Cerebellar cortex (tissue), 1 donor: ENCODE data around the gene ROGDI.
"Not testable (repeated sequence)": the region's sequence is repeated elsewhere in the genome, so short reads cannot be mapped to it uniquely, and the experiment has no call there.

Experiments
- DNase-seq: peaks from one replicate; pipeline ENCODE4 v3.0.0-alpha.2; 2015; ENCODE audit warnings: low spot score

ROGDI gene

GRCh38 chr16:4790261-4790660 is 12.2 kb downstream of the ROGDI start:
- DNase-seq: no peak

- no peak for DNase-seq
Measured at GRCh38 chr16:4788910-4789309, 13.5 kb downstream of the ROGDI start.

GRCh38 chr16:4788489-4788889 is 13.9 kb downstream of the ROGDI start:
- no peak for DNase-seq

- DNase-seq: no peak
Measured at GRCh38 chr16:4787627-4788482, 14.6 kb downstream of the ROGDI start, which contains the start of gene SEPTIN12. TSS of gene SEPTIN12 (minus strand) at chr16:4788345. CDS start at chr16:4787645, 700 bp downstream.

DNA sequence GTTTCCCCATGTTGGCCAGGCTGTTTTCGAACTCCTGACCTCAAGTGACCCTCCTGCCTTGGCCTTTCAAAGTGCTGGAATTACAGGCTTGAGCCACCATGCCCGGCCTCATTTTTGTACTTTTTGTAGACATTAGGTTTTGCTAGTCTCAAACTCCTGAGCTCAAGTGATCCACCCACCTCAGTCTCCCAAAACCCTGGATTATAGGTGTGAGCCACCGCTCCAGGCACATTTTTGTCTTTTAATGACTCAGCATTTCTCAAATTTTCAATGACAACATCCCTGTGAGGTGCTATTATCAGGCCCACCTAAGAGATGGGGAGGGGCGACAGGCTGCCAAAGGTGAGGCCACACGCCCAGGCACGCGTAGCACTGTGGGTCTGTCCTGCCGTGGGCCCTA is 15.4 kb downstream of the ROGDI start:
- DNase-seq: no peak

DNA sequence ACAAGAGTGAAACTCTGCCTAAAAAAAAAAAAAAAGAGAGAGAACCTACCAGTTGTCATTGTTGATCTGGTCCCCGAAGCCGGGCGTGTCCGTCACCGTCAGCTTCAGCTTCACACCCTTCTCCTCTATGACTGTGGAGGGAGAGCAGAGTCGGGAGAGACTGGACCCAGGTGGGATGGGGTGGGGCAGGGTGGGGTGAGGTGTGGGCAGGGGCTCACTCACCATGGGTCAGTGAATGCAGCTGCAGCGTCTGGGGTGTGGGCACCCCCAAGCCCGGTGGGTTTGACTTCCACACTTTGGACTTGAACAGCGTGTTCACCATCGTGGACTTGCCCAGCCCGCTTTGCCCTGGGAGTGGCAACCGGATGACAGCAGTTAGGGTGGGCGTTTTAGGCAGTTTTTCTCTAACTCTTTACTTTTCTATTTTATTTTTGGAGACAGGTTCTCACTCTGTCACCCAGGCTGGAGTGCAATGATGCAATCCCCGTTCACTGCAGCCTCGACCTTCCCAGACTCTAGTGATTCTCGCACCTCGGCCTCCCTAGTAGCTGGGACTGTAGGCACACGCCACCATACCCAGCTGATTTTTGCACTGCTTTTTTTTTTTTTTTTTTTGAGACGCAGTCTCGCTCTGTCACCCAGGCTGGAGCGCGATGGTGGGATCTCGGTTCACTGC is 16.5 kb downstream of the ROGDI start:
- DNase-seq: no peak

DNA sequence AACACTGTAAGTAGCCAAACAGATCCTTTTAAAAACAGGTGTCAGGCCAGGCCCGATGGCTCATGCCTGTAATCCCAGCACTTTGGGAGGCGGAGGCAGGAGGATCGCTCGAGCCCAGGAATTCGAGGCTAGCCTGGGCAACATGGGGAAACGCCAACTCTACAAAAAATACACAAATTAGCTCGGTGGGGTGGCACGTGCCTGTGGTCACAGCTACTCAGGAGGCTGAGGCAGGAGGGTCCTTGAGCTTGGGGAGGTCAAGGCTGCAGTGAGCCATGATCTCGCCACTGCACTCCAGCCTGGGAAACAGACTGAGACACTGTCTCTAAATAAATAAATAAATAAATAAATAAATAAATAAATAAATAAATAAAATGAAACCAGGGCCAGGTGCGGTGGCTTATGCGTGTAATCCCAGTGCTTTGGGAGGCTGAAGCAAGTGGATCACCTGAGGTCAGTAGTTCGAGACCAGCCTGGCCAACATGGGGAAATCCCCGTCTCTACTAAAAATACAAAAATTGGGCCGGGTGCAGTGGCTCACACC is 17.9 kb downstream of the ROGDI start:
- DNase-seq: not testable (repeated sequence)

GRCh38 chr16:4783951-4784336 is 18.5 kb downstream of the ROGDI start:
- DNase-seq: no peak

DNA sequence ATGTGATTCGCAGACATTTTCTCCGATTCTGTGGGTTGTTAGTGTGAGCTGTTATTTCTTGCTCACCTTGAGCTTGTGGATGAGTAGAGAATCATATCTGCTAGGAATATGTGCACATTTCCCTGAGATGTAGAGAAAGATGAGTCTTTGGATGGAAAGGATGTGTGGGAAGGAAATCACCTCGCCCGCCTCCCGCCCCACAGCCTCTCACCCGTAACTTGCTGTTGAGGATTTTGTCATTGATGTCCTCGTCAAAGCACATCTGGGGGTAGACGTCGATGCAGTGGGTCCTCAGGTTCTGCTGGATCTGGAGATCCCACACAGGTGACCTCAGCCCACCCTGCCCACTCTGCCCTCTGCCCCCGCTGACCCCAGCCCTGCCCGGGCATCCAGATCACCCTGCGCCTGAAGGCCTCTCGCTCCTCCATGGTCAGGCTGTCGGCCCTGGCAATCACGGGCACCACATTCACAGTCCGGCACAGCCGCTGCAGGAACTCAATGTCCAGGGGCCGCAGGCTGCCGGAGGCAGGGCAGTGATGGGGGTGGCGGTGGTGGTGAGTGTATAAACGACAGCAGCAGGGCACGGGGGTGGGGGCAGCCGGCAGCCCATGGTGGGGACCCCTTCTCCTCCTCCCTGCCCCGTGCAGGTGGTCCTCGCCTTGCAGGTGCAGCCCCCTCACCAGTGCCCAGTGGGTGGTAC is 19.0 kb downstream of the ROGDI start:
- no peak for DNase-seq

DNA sequence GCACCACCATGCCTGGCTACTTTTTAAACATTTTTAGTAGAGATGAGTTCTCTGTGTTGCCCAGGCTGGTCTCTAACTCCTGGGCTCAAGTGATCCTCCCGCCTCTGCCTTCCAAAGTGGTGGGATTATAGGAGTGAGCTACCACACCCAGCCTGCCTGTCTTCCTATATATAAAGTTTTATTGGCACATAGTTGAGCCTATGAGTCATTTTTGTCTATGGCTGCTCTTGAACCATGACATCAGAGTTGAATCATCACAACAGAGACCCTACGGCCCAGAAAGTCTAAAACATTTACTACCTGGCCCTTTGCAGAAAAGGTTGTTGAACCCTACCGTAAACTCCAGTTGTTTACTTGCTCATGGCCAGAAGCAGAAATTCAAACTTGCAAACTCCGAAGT is 22.2 kb downstream of the ROGDI start:
- DNase-seq: no peak

- no peak for DNase-seq
Measured at GRCh38 chr16:4778050-4778392, 24.4 kb downstream of the ROGDI start.

DNA sequence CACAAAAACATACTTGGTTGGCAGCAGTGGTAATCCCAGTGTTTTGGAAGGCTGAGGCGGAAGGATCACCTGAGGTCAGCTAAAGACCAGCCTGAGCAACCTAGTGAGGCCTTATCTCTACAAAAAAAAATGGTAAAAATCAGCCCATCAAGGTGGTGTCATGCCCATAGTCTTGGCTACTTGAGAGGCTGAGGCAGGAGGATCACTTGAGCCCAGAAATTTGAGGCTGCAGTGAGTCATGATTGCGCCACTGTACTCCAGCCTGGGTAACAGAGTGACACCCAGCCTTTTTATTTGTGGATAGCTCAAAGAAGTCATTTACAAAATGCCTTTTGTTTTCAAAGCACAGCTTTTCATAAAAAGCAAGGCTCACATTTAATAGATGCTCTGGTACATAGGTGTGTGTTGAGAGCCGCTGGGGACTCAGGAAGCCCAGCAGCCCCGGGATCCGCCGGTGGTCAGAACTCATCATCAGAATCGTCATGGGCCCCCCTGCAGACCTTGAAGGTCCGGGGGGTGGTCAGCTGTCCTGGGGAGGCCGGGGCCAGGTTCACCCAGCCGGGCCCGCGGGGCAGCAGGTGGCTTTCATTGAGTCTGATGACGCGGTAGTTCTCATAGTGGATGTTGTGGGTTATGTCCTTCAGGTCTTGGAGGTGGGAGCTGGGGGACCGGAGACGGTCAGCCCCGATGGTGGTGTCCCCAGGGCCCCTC is 24.9 kb downstream of the ROGDI start:
- DNase-seq: no peak

DNA sequence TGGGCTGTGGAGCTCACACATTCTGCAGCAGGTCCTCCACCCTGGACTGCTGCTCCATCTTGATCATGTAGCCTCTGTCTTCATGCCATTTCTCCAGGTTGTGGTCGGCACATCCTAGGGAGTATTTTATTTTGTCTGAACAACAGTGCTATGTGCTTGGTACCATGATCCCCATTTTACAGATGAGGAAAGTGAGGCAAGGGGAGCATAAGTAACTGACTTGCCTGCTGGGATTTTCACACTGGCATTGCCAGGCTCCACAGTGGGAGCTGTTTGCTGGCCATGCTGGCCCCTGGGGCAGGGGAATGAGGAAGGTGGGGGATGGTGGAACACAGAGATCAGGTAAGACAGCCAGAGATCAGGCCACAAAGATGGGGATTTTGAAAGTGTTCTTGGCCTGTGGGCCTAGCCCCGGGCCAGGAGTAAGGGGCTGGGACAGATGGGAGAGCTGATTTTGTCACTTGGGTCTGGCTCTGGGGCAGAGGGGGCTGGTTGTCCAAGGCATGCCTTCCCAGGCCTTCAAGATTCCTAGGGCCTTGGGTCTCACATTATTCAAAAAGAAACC is 26.2 kb downstream of the ROGDI start:
- DNase-seq: no peak

DNA sequence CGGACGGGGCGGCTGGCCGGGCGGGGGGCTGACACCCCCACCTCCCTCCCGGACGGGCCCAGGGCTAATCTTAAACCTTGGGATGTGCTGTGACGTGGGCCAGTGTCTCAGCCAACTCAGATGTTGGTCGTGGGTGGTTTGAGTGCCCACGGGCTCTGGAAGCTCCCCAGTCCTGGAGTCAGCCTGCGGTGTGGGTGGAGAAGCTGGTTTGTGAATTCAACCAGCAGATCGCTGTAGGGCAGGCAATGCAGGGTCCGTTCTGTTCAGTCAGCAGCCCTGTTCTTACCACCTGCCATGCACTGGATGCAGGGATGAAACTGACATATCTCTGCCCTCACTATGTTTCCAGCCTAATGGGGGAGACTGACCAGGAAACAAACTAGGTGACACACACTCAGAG is 27.4 kb downstream of the ROGDI start:
- DNase-seq: no peak

DNA sequence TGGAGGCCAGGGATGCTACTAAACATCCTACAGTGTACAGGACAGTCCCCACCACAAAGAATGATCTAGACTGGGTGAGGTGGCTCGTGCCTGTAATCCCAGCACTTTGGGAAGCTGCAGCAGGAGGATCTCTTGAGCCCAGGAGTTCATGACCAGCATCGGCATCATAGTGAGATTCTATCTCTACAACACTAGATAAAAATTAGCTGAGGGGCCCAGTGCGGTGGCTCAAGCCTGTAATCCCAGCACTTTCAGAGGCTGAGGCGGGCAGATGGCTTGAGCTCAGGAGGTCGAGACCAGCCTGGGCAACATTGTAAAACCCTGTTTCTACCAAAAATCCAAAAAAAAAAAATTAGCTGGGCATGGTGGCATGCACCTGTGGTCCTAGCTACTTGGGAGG is 30.1 kb downstream of the ROGDI start:
- no peak for DNase-seq

DNA sequence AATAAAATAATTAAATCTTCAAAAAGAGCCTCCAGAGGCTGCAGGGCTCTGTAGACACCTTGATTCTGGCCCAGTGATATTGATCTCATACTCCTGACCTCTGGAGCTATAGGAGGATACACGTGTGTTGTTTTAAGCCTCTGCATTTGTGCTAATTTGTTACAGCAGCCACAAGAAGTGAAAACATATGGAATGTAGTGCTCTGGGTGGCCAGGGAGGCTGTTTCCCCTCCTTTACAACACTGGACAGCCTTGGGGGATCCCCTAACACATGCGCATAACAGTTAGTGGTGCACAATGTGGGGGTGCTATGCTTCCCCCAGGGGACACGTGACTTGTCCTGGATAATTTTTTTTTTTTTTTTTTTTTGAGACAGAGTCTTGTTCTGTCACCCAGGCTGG is 30.8 kb downstream of the ROGDI start:
- DNase-seq: no peak

- no peak for DNase-seq
Measured at GRCh38 chr16:4769306-4769638, 33.2 kb downstream of the ROGDI start.

- peak; percentile 95 for DNase-seq
Measured at GRCh38 chr16:4768549-4769305, 33.7 kb downstream of the ROGDI start.

GRCh38 chr16:4767872-4768548 is 34.4 kb downstream of the ROGDI start:
- peak; percentile 9 for DNase-seq

- DNase-seq: peak; percentile 97
Measured at GRCh38 chr16:4766875-4767628, 35.4 kb downstream of the ROGDI start, which contains the start of gene ZNF500. TSS of gene ZNF500 (minus strand) at chr16:4767162. CDS start at chr16:4765978, 1,184 bp downstream.
